Embryonic facial prominence (tissue), 1 donor: ENCODE data around the gene SLC26A9.
"Not testable (repeated sequence)": the region's sequence is repeated elsewhere in the genome, so short reads cannot be mapped to it uniquely, and the experiment has no call there.

Source experiments
- DNase-seq: peaks from one replicate; pipeline ENCODE4 v3.0.0-alpha.2; 2016; ENCODE audit errors: extremely low spot score

Gene SLC26A9

GRCh38 chr1:205926636-205927035 is 16.6 kb downstream of the SLC26A9 start:
- DNase-seq, result no peak

- no peak for DNase-seq
Observed at GRCh38 chr1:205926213-205926612, 17.0 kb downstream of the SLC26A9 start.

GRCh38 chr1:205925736-205926135 is 17.5 kb downstream of the SLC26A9 start:
- no peak for DNase-seq

GRCh38 chr1:205924460-205924790 is 18.8 kb downstream of the SLC26A9 start:
- no peak for DNase-seq

GRCh38 chr1:205923651-205924459 is 19.4 kb downstream of the SLC26A9 start:
- no peak for DNase-seq

- no peak for DNase-seq
Observed at GRCh38 chr1:205922806-205923205, 20.4 kb downstream of the SLC26A9 start.

- no peak for DNase-seq
Observed at GRCh38 chr1:205922314-205922713, 20.9 kb downstream of the SLC26A9 start.

GRCh38 chr1:205921570-205921909 is 21.7 kb downstream of the SLC26A9 start:
- no peak for DNase-seq

GRCh38 chr1:205920861-205921569 is 22.2 kb downstream of the SLC26A9 start:
- no peak for DNase-seq

GRCh38 chr1:205920159-205920558 is 23.1 kb downstream of the SLC26A9 start:
- no peak for DNase-seq

- DNase-seq, result peak; percentile 40
Observed at GRCh38 chr1:205918955-205919746, 24.1 kb downstream of the SLC26A9 start.

GRCh38 chr1:205917466-205918238 is 25.6 kb downstream of the SLC26A9 start:
- no peak for DNase-seq

- no peak for DNase-seq
Observed at GRCh38 chr1:205916541-205916940, 26.7 kb downstream of the SLC26A9 start.

GRCh38 chr1:205915354-205915990 is 27.8 kb downstream of the SLC26A9 start:
- DNase-seq, result no peak

GRCh38 chr1:205914730-205915129 is 28.5 kb downstream of the SLC26A9 start:
- DNase-seq, result no peak

- no peak for DNase-seq
Observed at GRCh38 chr1:205914155-205914507, 29.1 kb downstream of the SLC26A9 start.

GRCh38 chr1:205913451-205914154 is 29.7 kb downstream of the SLC26A9 start:
- peak; percentile 18 for DNase-seq

- DNase-seq, result no peak
Observed at GRCh38 chr1:205907794-205908193, 35.5 kb downstream of the SLC26A9 start.

GRCh38 chr1:205905095-205905494 is 38.2 kb downstream of the SLC26A9 start:
- DNase-seq, result not testable (repeated sequence)

GRCh38 chr1:205896351-205896750 is 46.9 kb downstream of the SLC26A9 start:
- no peak for DNase-seq

GRCh38 chr1:205894119-205894518 is 49.1 kb downstream of the SLC26A9 start:
- not testable (repeated sequence) for DNase-seq
